HL-60 (cell line): ENCODE data around the gene SDK1.

Experiments used
- DNase-seq, 2 experiments: peaks; one replicate each; pipeline ENCODE4 v3.0.0-alpha.2; 2010 to 2020; ENCODE audit warnings: low read depth in 1 of 2, low spot score in 1 of 2
- H3K27ac ChIP-seq: fragments of 250-450 bp; sonication (Bioruptor Pico); replicated peaks from 2 replicates; pipeline ENCODE4 v1.5.1; 2020; ENCODE audit warnings: mild to moderate bottlenecking, moderate library complexity
- H3K27me3 ChIP-seq: fragments of 250-450 bp; sonication (Bioruptor Pico); 2 replicates; pipeline ENCODE4 v1.5.1; 2021; ENCODE audit warnings: mild to moderate bottlenecking, moderate library complexity; ENCODE audit not compliant: insufficient read depth, poor library complexity, severe bottlenecking
- H3K4me3 ChIP-seq: replicated peaks from 2 replicates; pipeline ENCODE4 v1.5.1; 2011; ENCODE audit warnings: mild to moderate bottlenecking, control low read depth, low read length; ENCODE audit not compliant: insufficient read depth
- CTCF ChIP-seq: IDR thresholded peaks from one replicate; pipeline ENCODE4 v1.5.1; 2011; ENCODE audit warnings: low read length, control low read depth, inconsistent platforms; ENCODE audit not compliant: insufficient read depth
- GABPA ChIP-seq: IDR thresholded peaks from 2 replicates; pipeline ENCODE4 v1.6.1; 2012; ENCODE audit warnings: low read depth
- POLR2AphosphoS5 ChIP-seq: IDR thresholded peaks from 2 replicates; pipeline ENCODE4 v1.6.1; 2012; ENCODE audit warnings: low read depth
- REST ChIP-seq: IDR thresholded peaks from 2 replicates; pipeline ENCODE4 v1.6.1; 2012; ENCODE audit warnings: low read depth; ENCODE audit not compliant: insufficient replicate concordance
- SPI1 ChIP-seq: IDR thresholded peaks from 2 replicates; pipeline ENCODE4 v1.6.1; 2012; ENCODE audit warnings: low read depth, mild to moderate bottlenecking, borderline replicate concordance

SDK1 gene

DNA sequence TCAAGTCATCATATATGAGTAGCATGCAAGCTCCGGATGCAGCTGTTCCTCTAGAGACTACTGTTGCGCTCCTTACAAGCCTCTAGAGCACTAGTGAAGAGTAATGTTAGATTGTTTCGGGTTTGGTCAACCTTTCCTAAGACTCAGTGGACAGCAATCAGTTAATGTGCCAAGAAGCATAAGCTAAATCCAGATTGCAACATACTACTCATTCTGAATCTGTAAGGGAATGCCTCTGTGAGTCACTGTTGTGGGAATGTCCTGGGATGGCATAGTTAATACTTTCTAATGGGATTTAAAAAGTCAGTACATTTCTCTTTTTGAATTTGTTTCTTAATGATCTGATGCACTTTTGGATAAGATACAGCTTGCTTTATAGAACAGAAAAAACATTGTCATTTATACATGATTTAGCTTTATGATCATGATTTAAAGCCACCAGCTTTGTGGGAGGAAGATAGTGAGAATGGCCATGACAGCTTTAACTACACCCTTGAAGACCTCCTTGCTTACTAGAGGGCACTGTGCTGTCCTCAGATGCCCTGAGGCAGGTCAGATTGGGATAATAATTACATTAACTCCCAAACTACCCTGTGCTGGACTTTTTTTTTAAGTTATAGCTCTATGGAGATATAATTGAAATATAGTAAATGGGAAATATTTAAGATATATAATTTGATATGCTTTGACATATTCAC is 138.4 kb downstream of the SDK1 start:
- no peak for DNase-seq
- H3K4me3 ChIP-seq = no peak overlapping the region
- H3K27ac ChIP-seq = no peak overlapping the region
- H3K27me3 ChIP-seq = no peaks in the 10 kb centered on the region
- TF ChIP-seq CTCF (no peak), POLR2AphosphoS5 (no peak), REST (no peak), SPI1 (no peak), GABPA (no peak)

- DNase-seq = no peak
- TF ChIP-seq POLR2AphosphoS5 = no peak
Observed at GRCh38 chr7:3440509-3440908, 139.5 kb downstream of the SDK1 start.

GRCh38 chr7:3443716-3444115 is 142.7 kb downstream of the SDK1 start:
- no peaks in the 10 kb centered on the region for H3K27me3 ChIP-seq
- TF ChIP-seq REST (no peak), GABPA (no peak), POLR2AphosphoS5 (no peak), SPI1 (no peak)
- no peak overlapping the region for H3K4me3 ChIP-seq
- DNase-seq = no peak
- no peak overlapping the region for H3K27ac ChIP-seq

More at GRCh38 chr7:3440509-3440908, 139.5 kb downstream of the SDK1 start:
- no peaks in the 10 kb centered on the region for H3K27me3 ChIP-seq
- no peak overlapping the region for H3K4me3 ChIP-seq
- no peak overlapping the region for H3K27ac ChIP-seq

- Histone ChIP-seq H3K27ac (no peak overlapping the region), H3K27me3 (no peaks in the 10 kb centered on the region)
- no peak for DNase-seq
Observed at GRCh38 chr7:3446786-3447185, 145.7 kb downstream of the SDK1 start.

More at GRCh38 chr7:3446786-3447185, 145.7 kb downstream of the SDK1 start:
- H3K4me3 ChIP-seq = no peak overlapping the region
- TF ChIP-seq CTCF (no peak), GABPA (no peak), REST (no peak), SPI1 (no peak), POLR2AphosphoS5 (no peak)
